WI38 (cell line): Measurements from ENCODE around the gene ZBTB8A.
A peak's percentile ranks its signal among the peaks of the same experiment; 100 is the strongest.

Experiments
- H3K4me3 ChIP-seq: 2 replicates; pipeline ENCODE4 v1.5.1; 2011; ENCODE audit warnings: low read depth, mild to moderate bottlenecking, control low read depth, low read length
- TF ChIP-seq, protein P1 (sequence below): IDR thresholded peaks from 2 replicates; pipeline ENCODE4 v1.5.1; 2012; ENCODE audit warnings: low read depth, mild to moderate bottlenecking, control low read depth, low read length

Gene ZBTB8A

GRCh38 chr1:32500387-32501209, 38.6 kb upstream of the ZBTB8A start:
- H3K4me3 ChIP-seq, result peak overlapping the region; percentile 58
- TF ChIP-seq, protein P1, sequence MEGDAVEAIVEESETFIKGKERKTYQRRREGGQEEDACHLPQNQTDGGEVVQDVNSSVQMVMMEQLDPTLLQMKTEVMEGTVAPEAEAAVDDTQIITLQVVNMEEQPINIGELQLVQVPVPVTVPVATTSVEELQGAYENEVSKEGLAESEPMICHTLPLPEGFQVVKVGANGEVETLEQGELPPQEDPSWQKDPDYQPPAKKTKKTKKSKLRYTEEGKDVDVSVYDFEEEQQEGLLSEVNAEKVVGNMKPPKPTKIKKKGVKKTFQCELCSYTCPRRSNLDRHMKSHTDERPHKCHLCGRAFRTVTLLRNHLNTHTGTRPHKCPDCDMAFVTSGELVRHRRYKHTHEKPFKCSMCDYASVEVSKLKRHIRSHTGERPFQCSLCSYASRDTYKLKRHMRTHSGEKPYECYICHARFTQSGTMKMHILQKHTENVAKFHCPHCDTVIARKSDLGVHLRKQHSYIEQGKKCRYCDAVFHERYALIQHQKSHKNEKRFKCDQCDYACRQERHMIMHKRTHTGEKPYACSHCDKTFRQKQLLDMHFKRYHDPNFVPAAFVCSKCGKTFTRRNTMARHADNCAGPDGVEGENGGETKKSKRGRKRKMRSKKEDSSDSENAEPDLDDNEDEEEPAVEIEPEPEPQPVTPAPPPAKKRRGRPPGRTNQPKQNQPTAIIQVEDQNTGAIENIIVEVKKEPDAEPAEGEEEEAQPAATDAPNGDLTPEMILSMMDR, result no peak

- TF ChIP-seq, protein P1, result no peak
- no peak overlapping the region for H3K4me3 ChIP-seq
Measured at GRCh38 chr1:32501865-32502264, 37.4 kb upstream of the ZBTB8A start.

GRCh38 chr1:32503153-32503552, 36.1 kb upstream of the ZBTB8A start:
- no peak overlapping the region for H3K4me3 ChIP-seq
- TF ChIP-seq, protein P1, result no peak

DNA sequence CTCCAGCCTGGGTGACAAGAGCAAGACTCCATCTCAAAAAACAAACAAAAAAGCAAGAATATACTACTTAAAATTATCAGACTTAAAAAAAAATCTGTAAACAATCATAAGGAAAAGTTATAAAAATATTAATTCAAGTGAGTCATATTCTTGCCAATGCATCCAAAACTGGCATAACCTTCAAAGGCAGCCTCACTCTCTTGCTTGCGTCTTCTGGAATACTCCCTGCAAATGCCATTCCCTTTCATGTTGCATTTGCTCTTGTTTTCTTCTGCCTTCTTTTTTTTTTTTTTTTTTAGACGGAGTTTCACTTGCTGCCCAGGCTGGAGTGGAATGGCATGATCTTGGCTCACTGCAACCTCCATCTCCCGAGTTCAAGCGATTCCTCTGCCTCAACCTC, 32.2 kb upstream of the ZBTB8A start:
- TF ChIP-seq, protein P1, result no peak
- H3K4me3 ChIP-seq, result no peak overlapping the region

DNA sequence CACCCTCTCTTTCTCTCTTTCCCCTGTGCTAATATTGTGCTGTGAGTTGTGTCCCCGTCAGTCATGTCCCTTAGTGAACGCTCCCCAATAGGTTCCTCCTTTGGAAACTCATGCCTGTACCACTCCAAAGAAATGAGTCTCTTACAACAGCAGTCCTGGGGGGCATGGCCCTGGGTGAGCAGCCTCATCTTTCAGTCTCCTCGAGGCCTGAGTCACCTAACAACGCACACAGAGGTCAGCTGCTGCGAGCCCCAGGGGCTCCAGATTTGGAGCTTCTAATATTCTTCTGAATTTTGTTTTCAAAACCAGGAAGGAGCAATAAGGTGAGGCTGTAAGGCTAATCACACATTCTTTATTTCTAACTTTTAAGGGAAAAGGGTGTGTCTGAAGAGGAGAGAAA, 30.5 kb upstream of the ZBTB8A start:
- TF ChIP-seq, protein P1, result no peak
- no peak overlapping the region for H3K4me3 ChIP-seq

GRCh38 chr1:32509939-32510338, 29.3 kb upstream of the ZBTB8A start:
- TF ChIP-seq, protein P1, result no peak
- H3K4me3 ChIP-seq, result no peak overlapping the region

- TF ChIP-seq, protein P1, result no peak
- H3K4me3 ChIP-seq, result no peak overlapping the region
Measured at GRCh38 chr1:32516402-32516801, 22.8 kb upstream of the ZBTB8A start.
